HepG2 (cell line): ENCODE results near the gene SASH1. TPM values are rescaled to one million over a fixed set of nuclear protein-coding genes. Genes with fewer than 3 reads are reported as not detected.

Experiments used
- ARNTL ChIP-seq: sonication (generic); formaldehyde crosslinking; IDR thresholded peaks from 2 replicates; pipeline ENCODE4 v1.4.0; 2020; ENCODE audit warnings: mild to moderate bottlenecking, missing genetic modification reagents
- ETS1 ChIP-seq: sonication (generic); formaldehyde crosslinking; IDR thresholded peaks from 2 replicates; pipeline ENCODE4 v1.4.0; 2020; ENCODE audit warnings: missing genetic modification reagents
- HOXA5 ChIP-seq: sonication (generic); formaldehyde crosslinking; IDR thresholded peaks from 2 replicates; pipeline ENCODE4 v1.4.0; 2020; ENCODE audit warnings: missing genetic modification reagents
- MTA1 ChIP-seq: sonication (generic); formaldehyde crosslinking; IDR thresholded peaks from 2 replicates; pipeline ENCODE4 v1.4.0; 2020; ENCODE audit warnings: missing genetic modification reagents, mild to moderate bottlenecking, borderline replicate concordance
- NR3C1 ChIP-seq: sonication (generic); formaldehyde crosslinking; IDR thresholded peaks from 2 replicates; pipeline ENCODE4 v1.4.0; 2020; ENCODE audit warnings: missing genetic modification reagents
- PAWR ChIP-seq: sonication (generic); formaldehyde crosslinking; IDR thresholded peaks from 2 replicates; pipeline ENCODE4 v1.4.0; 2020; ENCODE audit warnings: missing genetic modification reagents, mild to moderate bottlenecking, borderline replicate concordance
- PHF8 ChIP-seq: sonication (generic); formaldehyde crosslinking; IDR thresholded peaks from 2 replicates; pipeline ENCODE4 v1.5.0; 2020; ENCODE audit warnings: missing genetic modification reagents
- SALL2 ChIP-seq: sonication (generic); formaldehyde crosslinking; IDR thresholded peaks from 2 replicates; pipeline ENCODE4 v1.8.1; 2023; ENCODE audit warnings: mild to moderate bottlenecking, missing genetic modification reagents, inconsistent platforms
- TFDP1 ChIP-seq: IDR thresholded peaks from 2 replicates; pipeline ENCODE4 v1.6.1; 2016; ENCODE audit warnings: missing compliant biosample characterization, missing genetic modification reagents, borderline replicate concordance
- USF2 ChIP-seq, 2 experiments: sonication (generic) in 1 of 2; formaldehyde crosslinking in 1 of 2; IDR thresholded peaks; 2 replicates each; pipeline versions ENCODE4 v1.5.1 to v1.6.1; 2011 to 2020; ENCODE audit warnings: borderline replicate concordance in 1 of 2, low read depth in 1 of 2, low read length in 1 of 2, mild to moderate bottlenecking in 1 of 2, missing genetic modification reagents in 1 of 2, moderate library complexity in 1 of 2
- ZFP1 ChIP-seq: IDR thresholded peaks from 2 replicates; pipeline ENCODE4 v1.6.1; 2016
- ZKSCAN1 ChIP-seq: fragments of 150-350 bp; IDR thresholded peaks from 2 replicates; pipeline ENCODE4 v1.6.1; 2014; ENCODE audit warnings: low read length
- ZNF124 ChIP-seq: sonication (generic); formaldehyde crosslinking; IDR thresholded peaks from 2 replicates; pipeline ENCODE4 v1.4.0; 2020; ENCODE audit warnings: missing genetic modification reagents
- ZNF547 ChIP-seq: sonication (generic); formaldehyde crosslinking; IDR thresholded peaks from 2 replicates; pipeline ENCODE4 v1.5.1; 2020; ENCODE audit warnings: mild to moderate bottlenecking, missing genetic modification reagents
- ZNF678 ChIP-seq: sonication (generic); formaldehyde crosslinking; IDR thresholded peaks from 2 replicates; pipeline ENCODE4 v1.4.0; 2020; ENCODE audit warnings: mild to moderate bottlenecking, missing genetic modification reagents
- polyA plus RNA-seq, 8 experiments: library from polyadenylated mRNA; depleted of rRNA in 3 of 8; stranded (reverse) in 7 of 8; unstranded in 1 of 8; fragments of >200 nt; fragmentation: Illumina TruSeq in 4 of 8; extraction: Trizol in 4 of 8; gene quantifications; 2 replicates each; pipeline versions ENCODE4 v1.2.1 to v1.2.3, GENCODE V29; 2011 to 2016; ENCODE audit warnings: low read depth in 4 of 8, missing spikeins in 1 of 8, mixed read lengths in 1 of 8; ENCODE audit not compliant: insufficient read depth in 1 of 8
- total RNA-seq, 5 experiments: library from RNA; depleted of rRNA; stranded (reverse); fragments of >200 nt; fragmentation: Illumina TruSeq; extraction: Trizol; gene quantifications; 2 replicates each; pipeline ENCODE4 v1.2.3, GENCODE V29; 2016; ENCODE audit warnings: low read depth in 1 of 5
- TF ChIP-seq, protein P1 (sequence below): sonication (generic); formaldehyde crosslinking; IDR thresholded peaks from 2 replicates; pipeline ENCODE4 v1.4.0; 2020; ENCODE audit warnings: mild to moderate bottlenecking, missing genetic modification reagents, borderline replicate concordance
- TF ChIP-seq, protein P2 (sequence below): sonication (generic); formaldehyde crosslinking; conservative IDR thresholded peaks from 2 replicates; pipeline ENCODE4 v1.8.0; 2022; ENCODE audit warnings: mild to moderate bottlenecking, moderate library complexity, missing genetic modification reagents

Gene SASH1
- total and polyA plus RNA-seq, 2 of the 13 experiments (the other 11 are each of a cell fraction or from before 2014, with no cell fraction given) = 7.5 to 8.2 TPM

GRCh38 chr6:148342350-148343046, at the start of gene SASH1 (continued):
- TF ChIP-seq TFDP1 (CRISPR knock-in tag) (peak; percentile 65; the same call in 1 of the 2 replicates), PHF8 (CRISPR knock-in tag) (peak; percentile 69), ZFP1 (CRISPR knock-in tag) (0 out of 2 replicates have a peak, but pooled peaks have one; percentile 55), PAWR (no peak), ZKSCAN1 (no peak), MTA1 (CRISPR knock-in tag) (no peak), ZNF678 (CRISPR knock-in tag) (0 out of 2 replicates have a peak, but pooled peaks have one; percentile 21), ARNTL (peak; percentile 54; the same call in 1 of the 2 replicates), ETS1 (no peak), USF2 (IDR thresholded peaks at IDR 0.05; ENCODE audit: low read depth, low read length) (peak; percentile 75), USF2 (CRISPR knock-in tag; IDR thresholded peaks at IDR 0.05; ENCODE audit: borderline replicate concordance) (peak; percentile 82; the same call in 1 of the 2 replicates), HOXA5 (CRISPR knock-in tag) (no peak; the same call in 1 of the 2 replicates), NR3C1 (no peak), ZNF124 (CRISPR knock-in tag) (peak; percentile 94; the same call in 1 of the 2 replicates), ZNF547 (CRISPR knock-in tag) (peak; percentile 76; the same call in 1 of the 2 replicates), SALL2 (CRISPR knock-in tag) (no peak; the same call in 1 of the 2 replicates)
- TF ChIP-seq, protein P1, sequence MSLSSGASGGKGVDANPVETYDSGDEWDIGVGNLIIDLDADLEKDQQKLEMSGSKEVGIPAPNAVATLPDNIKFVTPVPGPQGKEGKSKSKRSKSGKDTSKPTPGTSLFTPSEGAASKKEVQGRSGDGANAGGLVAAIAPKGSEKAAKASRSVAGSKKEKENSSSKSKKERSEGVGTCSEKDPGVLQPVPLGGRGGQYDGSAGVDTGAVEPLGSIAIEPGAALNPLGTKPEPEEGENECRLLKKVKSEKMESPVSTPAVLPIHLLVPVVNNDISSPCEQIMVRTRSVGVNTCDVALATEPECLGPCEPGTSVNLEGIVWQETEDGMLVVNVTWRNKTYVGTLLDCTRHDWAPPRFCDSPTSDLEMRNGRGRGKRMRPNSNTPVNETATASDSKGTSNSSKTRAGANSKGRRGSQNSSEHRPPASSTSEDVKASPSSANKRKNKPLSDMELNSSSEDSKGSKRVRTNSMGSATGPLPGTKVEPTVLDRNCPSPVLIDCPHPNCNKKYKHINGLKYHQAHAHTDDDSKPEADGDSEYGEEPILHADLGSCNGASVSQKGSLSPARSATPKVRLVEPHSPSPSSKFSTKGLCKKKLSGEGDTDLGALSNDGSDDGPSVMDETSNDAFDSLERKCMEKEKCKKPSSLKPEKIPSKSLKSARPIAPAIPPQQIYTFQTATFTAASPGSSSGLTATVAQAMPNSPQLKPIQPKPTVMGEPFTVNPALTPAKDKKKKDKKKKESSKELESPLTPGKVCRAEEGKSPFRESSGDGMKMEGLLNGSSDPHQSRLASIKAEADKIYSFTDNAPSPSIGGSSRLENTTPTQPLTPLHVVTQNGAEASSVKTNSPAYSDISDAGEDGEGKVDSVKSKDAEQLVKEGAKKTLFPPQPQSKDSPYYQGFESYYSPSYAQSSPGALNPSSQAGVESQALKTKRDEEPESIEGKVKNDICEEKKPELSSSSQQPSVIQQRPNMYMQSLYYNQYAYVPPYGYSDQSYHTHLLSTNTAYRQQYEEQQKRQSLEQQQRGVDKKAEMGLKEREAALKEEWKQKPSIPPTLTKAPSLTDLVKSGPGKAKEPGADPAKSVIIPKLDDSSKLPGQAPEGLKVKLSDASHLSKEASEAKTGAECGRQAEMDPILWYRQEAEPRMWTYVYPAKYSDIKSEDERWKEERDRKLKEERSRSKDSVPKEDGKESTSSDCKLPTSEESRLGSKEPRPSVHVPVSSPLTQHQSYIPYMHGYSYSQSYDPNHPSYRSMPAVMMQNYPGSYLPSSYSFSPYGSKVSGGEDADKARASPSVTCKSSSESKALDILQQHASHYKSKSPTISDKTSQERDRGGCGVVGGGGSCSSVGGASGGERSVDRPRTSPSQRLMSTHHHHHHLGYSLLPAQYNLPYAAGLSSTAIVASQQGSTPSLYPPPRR (CRISPR knock-in tag) = peak; percentile 71; the same call in 1 of the 2 replicates
- TF ChIP-seq, protein P2, sequence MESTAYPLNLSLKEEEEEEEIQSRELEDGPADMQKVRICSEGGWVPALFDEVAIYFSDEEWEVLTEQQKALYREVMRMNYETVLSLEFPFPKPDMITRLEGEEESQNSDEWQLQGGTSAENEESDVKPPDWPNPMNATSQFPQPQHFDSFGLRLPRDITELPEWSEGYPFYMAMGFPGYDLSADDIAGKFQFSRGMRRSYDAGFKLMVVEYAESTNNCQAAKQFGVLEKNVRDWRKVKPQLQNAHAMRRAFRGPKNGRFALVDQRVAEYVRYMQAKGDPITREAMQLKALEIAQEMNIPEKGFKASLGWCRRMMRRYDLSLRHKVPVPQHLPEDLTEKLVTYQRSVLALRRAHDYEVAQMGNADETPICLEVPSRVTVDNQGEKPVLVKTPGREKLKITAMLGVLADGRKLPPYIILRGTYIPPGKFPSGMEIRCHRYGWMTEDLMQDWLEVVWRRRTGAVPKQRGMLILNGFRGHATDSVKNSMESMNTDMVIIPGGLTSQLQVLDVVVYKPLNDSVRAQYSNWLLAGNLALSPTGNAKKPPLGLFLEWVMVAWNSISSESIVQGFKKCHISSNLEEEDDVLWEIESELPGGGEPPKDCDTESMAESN (CRISPR knock-in tag) = no peak
